Thymus (tissue), 11 donors: Measurements from ENCODE around the gene SYPL2. TPM values are rescaled to one million over a fixed set of nuclear protein-coding genes. Genes with fewer than 3 reads are reported as not detected.

Experiments
- DNase-seq, 9 donors: peaks; one replicate each; pipeline ENCODE4 v3.0.0-alpha.2; 2013; ENCODE audit warnings: low spot score in 9 of 9, low read depth in 6 of 9, missing footprints in 1 of 9
- H3K27ac ChIP-seq, 2 donors: one replicate each; pipeline ENCODE4 v1.5.1; 2013; ENCODE audit warnings: control low read depth in 1 of 2, low read depth in 1 of 2, low read length in 1 of 2, mild to moderate bottlenecking in 1 of 2, moderate library complexity in 1 of 2
- H3K27me3 ChIP-seq, 2 donors: one replicate each; pipeline ENCODE4 v1.5.1; 2013; ENCODE audit warnings: low read length in 1 of 2; ENCODE audit not compliant: control insufficient read depth in 2 of 2, insufficient read depth in 1 of 2
- H3K36me3 ChIP-seq, 2 donors: one replicate each; pipeline ENCODE4 v1.5.1; 2013; ENCODE audit warnings: low read length in 1 of 2, mild to moderate bottlenecking in 1 of 2, moderate library complexity in 1 of 2; ENCODE audit not compliant: control insufficient read depth in 2 of 2, insufficient read depth in 2 of 2
- H3K4me1 ChIP-seq, 2 donors: one replicate each; pipeline ENCODE4 v1.5.1; 2013; ENCODE audit warnings: low read length in 2 of 2; ENCODE audit not compliant: control insufficient read depth in 2 of 2, insufficient read depth in 2 of 2
- H3K4me3 ChIP-seq, 2 donors: one replicate each; pipeline ENCODE4 v1.5.1; 2013; ENCODE audit warnings: low read length in 2 of 2, control low read depth in 1 of 2, mild to moderate bottlenecking in 1 of 2
- H3K9me3 ChIP-seq, 2 donors: one replicate each; pipeline ENCODE4 v1.5.1; 2013; ENCODE audit warnings: low read length in 1 of 2, mild to moderate bottlenecking in 1 of 2; ENCODE audit not compliant: control insufficient read depth in 2 of 2, insufficient read depth in 1 of 2
- WGBS: extraction: QIAGEN DNeasy Blood & Tissue Kit; methylation state at CpG from one replicate; pipeline ENCODE4 v1.1.7; 2013; 5-methylcytosine and 5-hydroxymethylcytosine counted together
- polyA plus RNA-seq: library from polyadenylated mRNA; stranded (reverse); fragments of 200-250 nt; gene quantifications from one replicate; pipeline ENCODE4 v1.2.3, GENCODE V29; 2013
- total RNA-seq: library from RNA; stranded (reverse); fragments of 120-200 nt; gene quantifications from one replicate; pipeline ENCODE4 v1.2.4, GENCODE V29; 2013
- donor health status: healthy.

SYPL2 gene
- total and polyA plus RNA-seq, 2 donors = 0.05 to 0.34 TPM

DNA sequence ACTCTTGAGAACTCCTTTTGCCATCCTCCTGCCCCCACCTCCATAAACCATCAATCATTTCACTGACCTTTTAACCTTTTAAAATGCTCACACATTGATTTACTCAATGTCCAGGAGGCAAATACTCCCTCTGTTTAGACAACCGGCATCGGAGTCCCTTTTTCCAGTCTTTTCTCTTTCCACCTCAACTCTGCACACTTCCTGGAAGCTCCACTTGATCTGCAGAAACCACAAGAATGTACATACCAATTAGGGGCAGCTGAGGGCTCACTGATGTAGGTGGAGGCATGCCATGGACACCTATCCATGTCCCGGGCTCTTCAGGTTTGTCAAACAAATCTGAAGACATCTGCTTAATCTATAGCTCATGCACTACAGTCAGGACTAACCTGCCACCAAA lies 48.5 kb downstream of the SYPL2 start:
- 88% methylated on average over 3 of the region's 3 CpGs for WGBS
- DNase-seq = no peak
- H3K27me3 ChIP-seq = peaks cover 0 to 14% of the 10 kb centered on the region in 2 donors
- peaks cover 0 to 4% of the 10 kb centered on the region in 2 donors for H3K9me3 ChIP-seq
- H3K4me1 ChIP-seq = peaks cover 4 to 9% of the 10 kb centered on the region in 2 donors
- H3K4me3 ChIP-seq = no peak overlapping the region
- H3K27ac ChIP-seq = no peak overlapping the region
- no peaks in the 10 kb centered on the region for H3K36me3 ChIP-seq

DNA sequence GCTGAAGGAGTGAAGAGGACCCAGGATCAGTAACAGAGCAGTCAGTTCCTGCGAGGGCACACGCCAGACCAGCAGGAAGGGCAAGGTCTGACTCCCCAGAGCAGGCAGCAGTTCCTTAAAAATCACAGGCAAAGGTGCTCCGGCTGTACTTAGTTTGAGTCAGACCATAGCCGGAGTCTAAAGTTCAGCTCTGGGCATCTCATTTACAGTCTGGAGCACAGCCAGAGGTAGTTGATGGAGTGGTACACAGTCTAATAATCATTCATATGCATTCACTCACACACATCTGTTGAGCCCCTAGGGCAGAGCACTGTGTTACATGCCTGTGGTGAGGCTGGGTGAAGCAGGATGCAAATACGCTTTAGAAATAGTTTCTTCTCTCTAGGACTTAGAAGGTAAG lies 50.5 kb downstream of the SYPL2 start:
- WGBS = 94% methylated on average over 5 of the region's 5 CpGs
- H3K9me3 ChIP-seq = no peaks in the 10 kb centered on the region
- H3K36me3 ChIP-seq = no peaks in the 10 kb centered on the region
- H3K4me3 ChIP-seq = no peak overlapping the region
- H3K27me3 ChIP-seq = peaks cover 0 to 6% of the 10 kb centered on the region in 2 donors
- no peak overlapping the region for H3K27ac ChIP-seq
- no peaks in the 10 kb centered on the region for H3K4me1 ChIP-seq
- no peak for DNase-seq

DNA sequence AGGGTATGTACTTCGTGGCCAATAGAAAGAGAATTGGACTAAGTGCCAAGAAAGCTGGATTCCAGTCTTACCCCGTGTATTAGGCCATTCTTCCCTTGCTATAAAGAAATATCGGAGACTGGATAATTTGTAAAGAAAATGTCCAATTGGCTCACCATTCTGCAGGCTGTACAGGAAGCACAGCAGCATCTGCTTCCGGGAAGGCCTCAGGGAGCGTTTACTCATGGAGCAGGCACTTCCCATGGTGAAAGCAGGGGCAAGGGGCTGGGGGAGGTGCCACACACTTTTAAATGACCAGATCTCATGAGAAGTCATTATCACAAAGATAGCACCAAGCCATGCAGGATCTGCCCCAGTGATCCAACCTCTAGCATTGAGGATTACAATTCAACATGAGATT lies 51.0 kb downstream of the SYPL2 start:
- Histone ChIP-seq H3K9me3 (no peaks in the 10 kb centered on the region), H3K4me1 (no peaks in the 10 kb centered on the region), H3K36me3 (no peaks in the 10 kb centered on the region), H3K27ac (no peak overlapping the region), H3K4me3 (no peak overlapping the region), H3K27me3 (peaks cover 0 to 6% of the 10 kb centered on the region in 2 donors)
- WGBS = 96% methylated on average over 5 of the region's 5 CpGs
- no peak for DNase-seq

DNA sequence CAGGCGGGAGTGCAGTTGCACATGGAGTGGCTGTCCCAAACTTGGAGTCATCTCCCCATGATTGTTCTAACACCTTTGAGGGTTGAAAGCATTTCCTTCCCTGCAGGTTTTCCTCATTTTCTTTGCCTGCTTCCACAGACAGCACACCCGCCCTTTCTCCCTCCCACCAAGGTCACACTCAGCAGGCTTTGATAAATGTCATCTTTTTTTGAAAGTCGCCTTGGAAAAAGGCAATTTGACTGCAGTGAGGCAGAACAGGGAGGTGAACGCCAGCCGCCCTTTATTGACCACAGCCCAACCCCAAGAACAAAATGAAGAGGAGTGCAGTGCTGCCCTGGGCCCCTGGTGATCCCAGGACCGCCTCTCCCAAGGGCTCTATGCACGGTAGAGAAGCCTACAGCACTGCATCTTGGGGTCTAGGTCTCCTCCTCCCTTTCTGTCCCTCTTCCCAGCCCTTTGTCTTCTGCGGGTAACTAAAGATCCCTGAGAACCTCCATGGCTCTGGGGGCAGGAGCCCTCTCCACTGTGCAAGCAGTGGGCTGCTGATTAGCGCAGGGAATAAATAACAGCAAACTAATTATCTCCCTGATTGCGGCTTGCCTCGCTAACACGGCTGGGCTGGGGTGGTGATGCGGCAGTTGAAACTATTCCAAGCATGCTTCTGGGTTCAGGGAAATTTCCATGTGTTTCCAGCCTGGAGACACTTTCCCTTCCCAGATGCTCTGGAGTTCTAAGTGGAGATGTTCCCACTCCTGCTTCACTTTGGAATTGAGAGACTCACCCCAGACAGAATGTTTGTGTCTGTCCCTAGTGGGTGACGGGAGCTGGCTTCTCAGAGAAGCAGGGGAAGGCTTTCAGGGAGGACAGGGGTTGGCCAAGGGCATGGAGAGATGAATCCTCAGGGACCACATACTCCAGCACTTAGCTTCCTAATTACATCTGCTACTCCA lies 54.9 kb downstream of the SYPL2 start:
- Histone ChIP-seq H3K27ac (no peak overlapping the region), H3K9me3 (no peaks in the 10 kb centered on the region), H3K36me3 (no peaks in the 10 kb centered on the region), H3K4me3 (no peak overlapping the region), H3K4me1 (no peaks in the 10 kb centered on the region), H3K27me3 (peaks cover 0 to 6% of the 10 kb centered on the region in 2 donors)
- no peak for DNase-seq
- WGBS = 94% methylated on average over 14 of the region's 14 CpGs

DNA sequence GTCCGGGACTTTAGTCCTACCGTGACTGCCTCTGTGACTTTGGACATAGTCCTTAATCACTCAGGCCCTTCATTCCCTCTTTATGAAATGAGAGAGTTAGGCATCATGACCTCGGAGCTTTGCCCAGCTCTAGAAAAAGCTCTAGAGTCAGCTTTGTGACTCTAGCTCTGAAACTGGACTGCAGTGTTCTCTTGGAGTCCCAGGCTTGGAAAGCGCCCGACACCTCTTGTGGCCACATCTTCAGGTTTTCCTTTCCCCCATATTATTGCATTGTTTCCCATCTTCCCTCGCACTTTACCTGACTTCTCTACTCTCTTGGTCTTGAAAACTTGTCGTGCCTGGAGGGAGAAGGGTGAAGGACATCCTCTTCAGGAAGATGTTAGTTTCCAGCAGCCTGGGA lies 55.7 kb downstream of the SYPL2 start:
- 96% methylated on average over 7 of the region's 7 CpGs for WGBS
- Histone ChIP-seq H3K27me3 (peaks cover 0 to 6% of the 10 kb centered on the region in 2 donors), H3K27ac (no peak overlapping the region), H3K9me3 (no peaks in the 10 kb centered on the region), H3K4me3 (no peak overlapping the region), H3K36me3 (no peaks in the 10 kb centered on the region), H3K4me1 (no peaks in the 10 kb centered on the region)
- no peak for DNase-seq

DNA sequence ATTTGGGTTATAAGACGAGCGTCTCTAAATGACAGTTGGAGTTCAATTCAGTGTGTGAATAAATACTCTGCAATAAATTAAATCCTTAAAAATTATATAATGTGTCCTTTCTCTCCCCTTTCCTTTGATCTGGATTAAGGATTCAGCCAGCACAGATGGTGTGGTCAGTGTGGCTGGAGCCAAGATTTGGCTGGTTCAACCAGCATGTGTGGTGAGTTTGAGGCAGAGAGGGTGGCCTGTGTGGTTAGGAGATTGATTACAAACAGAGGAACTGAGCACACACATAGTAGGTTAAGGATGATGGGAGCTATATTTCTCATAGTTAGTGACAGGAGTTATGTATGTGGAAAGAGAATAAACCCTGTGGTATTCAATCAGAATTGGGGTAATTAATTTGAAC lies 57.4 kb downstream of the SYPL2 start:
- no peaks in the 10 kb centered on the region for H3K9me3 ChIP-seq
- no peaks in the 10 kb centered on the region for H3K4me1 ChIP-seq
- WGBS = over 99% methylated on average over 2 of the region's 2 CpGs
- peaks cover 0 to 6% of the 10 kb centered on the region in 2 donors for H3K27me3 ChIP-seq
- no peaks in the 10 kb centered on the region for H3K36me3 ChIP-seq
- DNase-seq = no peak
- H3K27ac ChIP-seq = no peak overlapping the region
- H3K4me3 ChIP-seq = no peak overlapping the region

DNA sequence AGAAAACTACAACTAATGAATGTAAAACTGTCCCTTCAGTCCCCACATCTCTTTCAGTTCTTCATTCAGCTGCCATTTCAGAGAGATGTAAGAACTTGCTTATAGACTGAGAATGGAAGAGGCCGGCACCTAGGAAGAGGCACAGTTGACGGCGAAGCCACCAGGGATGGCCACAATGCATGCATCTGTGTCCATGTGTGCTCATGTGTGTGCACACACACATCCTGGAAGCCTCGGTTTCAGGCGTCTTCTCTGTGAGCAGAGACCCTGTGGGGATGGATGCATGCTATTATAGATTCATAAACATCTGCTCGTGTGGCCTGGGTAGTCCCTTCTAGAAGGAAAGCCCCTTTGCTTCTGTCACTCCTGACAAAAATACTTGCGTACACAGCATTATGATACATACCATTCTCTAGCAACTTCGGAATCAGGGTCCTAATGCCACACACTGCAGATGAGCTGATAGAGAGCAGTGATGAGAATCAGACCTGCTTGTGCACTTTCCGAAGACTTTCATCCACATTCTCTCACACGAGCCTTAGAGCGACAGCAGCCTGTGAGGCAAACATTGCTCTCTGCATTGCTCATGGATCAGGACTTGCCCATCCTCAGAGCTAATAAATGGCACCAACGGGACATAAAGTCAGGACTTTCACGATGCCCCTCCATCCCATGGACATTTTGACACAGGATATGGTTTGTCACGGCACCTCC lies 60.9 kb downstream of the SYPL2 start:
- Histone ChIP-seq H3K36me3 (no peaks in the 10 kb centered on the region), H3K9me3 (no peaks in the 10 kb centered on the region), H3K27ac (no peak overlapping the region), H3K27me3 (no peaks in the 10 kb centered on the region), H3K4me1 (peaks cover 4 to 27% of the 10 kb centered on the region in 2 donors), H3K4me3 (no peak overlapping the region)
- DNase-seq = no peak
- 88% methylated on average over 14 of the region's 14 CpGs for WGBS

DNA sequence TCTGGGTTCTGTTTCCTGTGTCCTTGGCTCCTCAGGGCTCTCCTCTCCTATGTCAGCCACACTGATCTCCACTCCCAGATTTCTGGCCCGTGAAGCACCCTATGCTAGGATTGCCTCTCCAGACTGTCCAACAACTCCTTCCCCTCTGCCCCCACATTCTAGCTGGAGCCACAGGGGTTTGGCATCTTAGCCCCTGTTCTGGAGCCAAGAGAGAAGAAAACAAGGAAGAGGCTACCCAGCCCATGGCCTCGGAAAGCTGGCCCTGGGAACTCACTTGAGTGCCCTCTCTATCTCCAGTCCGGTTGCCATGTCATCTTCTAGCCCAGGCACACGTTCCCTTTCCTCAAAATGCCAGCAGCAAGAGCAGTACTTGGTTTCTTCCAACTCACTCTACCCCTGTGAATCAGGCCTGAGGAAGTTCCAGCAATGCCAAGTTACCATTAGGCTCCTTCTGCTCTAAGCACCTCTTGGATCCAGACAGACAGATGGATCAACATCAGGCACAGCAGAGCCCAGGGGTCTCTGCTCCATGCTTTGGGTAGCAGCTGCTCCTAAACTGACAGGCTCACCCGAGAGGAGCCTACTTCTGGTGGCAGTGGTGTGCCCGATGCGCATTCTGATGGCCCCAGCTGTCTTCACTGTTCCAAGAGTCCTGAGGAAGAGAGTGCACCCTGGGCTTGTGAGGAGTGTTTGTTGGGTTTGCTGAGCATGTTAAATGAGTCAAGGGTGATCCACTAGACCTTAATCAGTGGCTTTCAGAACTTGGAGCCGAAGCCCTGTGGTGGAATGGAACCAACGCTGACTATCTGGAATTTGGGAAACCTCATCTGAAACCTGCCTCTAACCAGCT lies 61.7 kb downstream of the SYPL2 start:
- Histone ChIP-seq H3K4me1 (peaks cover 4 to 34% of the 10 kb centered on the region in 2 donors), H3K36me3 (no peaks in the 10 kb centered on the region), H3K27ac (no peak overlapping the region), H3K4me3 (no peak overlapping the region), H3K27me3 (no peaks in the 10 kb centered on the region), H3K9me3 (no peaks in the 10 kb centered on the region)
- 95% methylated on average over 9 of the region's 9 CpGs for WGBS
- DNase-seq = no peak
